NCI-H748 treated with DMSO at 0.1 percent for 48 hours (cell line): Measurements from ENCODE around the gene DNAH11.
"Not testable (repeated sequence)": the region's sequence is repeated elsewhere in the genome, so short reads cannot be mapped to it uniquely, and the experiment has no call there.

ENCODE experiments used
- DNase-seq: peaks from one replicate; lab custom pipeline; 2025; lab: John Stamatoyannopoulos, UW

Gene DNAH11

GRCh38 chr7:21777921-21778320 lies 235.1 kb downstream of the DNAH11 start:
- DNase-seq = no peak

- DNase-seq = no peak
Measured at GRCh38 chr7:21778953-21779352, 236.1 kb downstream of the DNAH11 start.

- DNase-seq = peak; percentile 68
Measured at GRCh38 chr7:21782996-21783395, 240.2 kb downstream of the DNAH11 start.

GRCh38 chr7:21784989-21785388 lies 242.2 kb downstream of the DNAH11 start:
- no peak for DNase-seq

- DNase-seq = no peak
Measured at GRCh38 chr7:21805791-21806190, 263.0 kb downstream of the DNAH11 start.

- no peak for DNase-seq
Measured at GRCh38 chr7:21806388-21806787, 263.5 kb downstream of the DNAH11 start.

- no peak for DNase-seq
Measured at GRCh38 chr7:21819048-21819447, 276.2 kb downstream of the DNAH11 start.

GRCh38 chr7:21828841-21829240 lies 286.0 kb downstream of the DNAH11 start:
- DNase-seq = peak; percentile 25

- no peak for DNase-seq
Measured at GRCh38 chr7:21829731-21830130, 286.9 kb downstream of the DNAH11 start.

GRCh38 chr7:21844742-21845141 lies 301.9 kb downstream of the DNAH11 start:
- DNase-seq = no peak

- no peak for DNase-seq
Measured at GRCh38 chr7:21850531-21851285, 307.9 kb downstream of the DNAH11 start.

- no peak for DNase-seq
Measured at GRCh38 chr7:21851559-21851967, 308.7 kb downstream of the DNAH11 start.

- DNase-seq = not testable (repeated sequence)
Measured at GRCh38 chr7:21865631-21866204, 322.9 kb downstream of the DNAH11 start.

- DNase-seq = no peak
Measured at GRCh38 chr7:21866731-21867130, 323.9 kb downstream of the DNAH11 start.

GRCh38 chr7:21867226-21867625 lies 324.4 kb downstream of the DNAH11 start:
- DNase-seq = no peak

GRCh38 chr7:21867816-21868575 lies 325.2 kb downstream of the DNAH11 start:
- no peak for DNase-seq

GRCh38 chr7:21868576-21868850 lies 325.7 kb downstream of the DNAH11 start:
- DNase-seq = no peak

GRCh38 chr7:21869785-21870402 lies 327.1 kb downstream of the DNAH11 start:
- DNase-seq = no peak

GRCh38 chr7:21883069-21883468 lies 340.2 kb downstream of the DNAH11 start:
- DNase-seq = no peak

GRCh38 chr7:21883501-21883900 lies 340.7 kb downstream of the DNAH11 start:
- DNase-seq = not testable (repeated sequence)

- no peak for DNase-seq
Measured at GRCh38 chr7:21884496-21884895, 341.7 kb downstream of the DNAH11 start.

GRCh38 chr7:21886396-21886795 lies 343.6 kb downstream of the DNAH11 start:
- DNase-seq = no peak

GRCh38 chr7:21887353-21887752 lies 344.5 kb downstream of the DNAH11 start:
- DNase-seq = no peak
